Activated naive CD4-positive, alpha-beta T cell treated with anti-CD3 and anti-CD28 coated beads for 36 hours (primary cell): Measurements from ENCODE around the gene PPIA. TPM values are rescaled to one million over a fixed set of nuclear protein-coding genes. Genes with fewer than 3 reads are reported as not detected.
A peak's percentile ranks its signal among the peaks of the same experiment; 100 is the strongest.
"Not testable (repeated sequence)": the region's sequence is repeated elsewhere in the genome, so short reads cannot be mapped to it uniquely, and the experiment has no call there.

Experiments used
- CTCF ChIA-PET: fragments of 350-600 bp; sonication (Branson Sonifier 250); formaldehyde crosslinking; loops from one replicate; lab custom pipeline; 2021; ENCODE audit warnings: antibody characterized with exemption; lab: Charles Lee
- DNase-seq: peaks from one replicate; pipeline ENCODE4 v3.0.0-alpha.2; 2020
- H3K27ac Mint-ChIP-seq: one replicate; pipeline ENCODE4 v1.8.0; 2021; ENCODE audit warnings: mild to moderate bottlenecking, mixed read lengths
- H3K27me3 Mint-ChIP-seq: one replicate; pipeline ENCODE4 v1.8.0; 2021; ENCODE audit warnings: low read depth, mixed read lengths
- H3K36me3 Mint-ChIP-seq: one replicate; pipeline ENCODE4 v1.8.0; 2021; ENCODE audit warnings: low read depth, mixed read lengths
- H3K4me1 Mint-ChIP-seq: one replicate; pipeline ENCODE4 v1.8.0; 2021; ENCODE audit warnings: low read depth, mixed read lengths
- H3K4me3 Mint-ChIP-seq: one replicate; pipeline ENCODE4 v1.8.0; 2021; ENCODE audit warnings: mild to moderate bottlenecking, moderate library complexity, mixed read lengths
- H3K9me3 Mint-ChIP-seq: one replicate; pipeline ENCODE4 v1.8.0; 2021; ENCODE audit warnings: mixed read lengths
- intact Hi-C: fragments of 100-400 bp; cut with micrococcal nuclease; formaldehyde crosslinking; loops from one replicate; pipeline ENCODE4 v1.15.1; 2023
- total RNA-seq, 2 experiments: library from RNA; stranded (reverse); gene quantifications; one replicate each; pipeline ENCODE4 v1.2.3, GENCODE V29; 2021

The PPIA gene
- total RNA-seq, 2 experiments from 2014 or later, result 3,406 to 3,423 TPM

GRCh38 chr7:44819292-44819691 is 22.8 kb downstream of the PPIA start:
- no peak overlapping the region for H3K27ac Mint-ChIP-seq
- no peak overlapping the region for H3K4me3 Mint-ChIP-seq
- no peaks in the 10 kb centered on the region for H3K9me3 Mint-ChIP-seq
- no peak for DNase-seq
- no peaks in the 10 kb centered on the region for H3K27me3 Mint-ChIP-seq
- CTCF ChIA-PET, result interaction anchor here (0.6 to 1.3 kb wide), 3 partner anchors 26 to 267 kb away, joined by 3 to 4 read pairs (median 4); no protein-coding TSS in a partner anchor
- no peaks in the 10 kb centered on the region for H3K36me3 Mint-ChIP-seq
- intact Hi-C loops, result no loop called here
- peaks cover under 1% of the 10 kb centered on the region for H3K4me1 Mint-ChIP-seq

GRCh38 chr7:44823255-44823781 is 26.8 kb downstream of the PPIA start:
- DNase-seq, result no peak
- peaks cover 12% of the 10 kb centered on the region for H3K4me1 Mint-ChIP-seq
- no peak overlapping the region for H3K4me3 Mint-ChIP-seq
- H3K27me3 Mint-ChIP-seq, result no peaks in the 10 kb centered on the region
- peaks cover 10% of the 10 kb centered on the region for H3K36me3 Mint-ChIP-seq
- H3K27ac Mint-ChIP-seq, result no peak overlapping the region
- CTCF ChIA-PET, result interaction anchor here (0.6 to 2.6 kb wide), 4 partner anchors 24 to 95 kb away, joined by 3 to 12 read pairs (median 5); partner anchors contain the start of gene H2AZ2
- H3K9me3 Mint-ChIP-seq, result no peaks in the 10 kb centered on the region
- intact Hi-C loops, result no loop called here

GRCh38 chr7:44824894-44825526 is 28.5 kb downstream of the PPIA start:
- intact Hi-C loops, result no loop called here
- no peaks in the 10 kb centered on the region for H3K27me3 Mint-ChIP-seq
- no peak for DNase-seq

GRCh38 chr7:44827567-44827966 is 31.1 kb downstream of the PPIA start:
- no peak for DNase-seq
- Mint-ChIP-seq H3K4me3 (no peak overlapping the region), H3K36me3 (peaks cover 27% of the 10 kb centered on the region), H3K27me3 (no peaks in the 10 kb centered on the region), H3K4me1 (peaks cover 12% of the 10 kb centered on the region), H3K27ac (no peak overlapping the region), H3K9me3 (no peaks in the 10 kb centered on the region)
- intact Hi-C loops, result no loop called here
- CTCF ChIA-PET, result interaction anchor here (0.7 kb wide), 1 partner anchor 126 kb away, joined by 3 read pairs; no protein-coding TSS in a partner anchor

More at GRCh38 chr7:44824894-44825526, 28.5 kb downstream of the PPIA start:
- CTCF ChIA-PET, result interaction anchor here (2.6 kb wide), 1 partner anchor 23 kb away, joined by 12 read pairs; the partner anchor contains the start of gene H2AZ2
- Mint-ChIP-seq H3K4me3 (no peak overlapping the region), H3K36me3 (peaks cover 16% of the 10 kb centered on the region), H3K9me3 (no peaks in the 10 kb centered on the region), H3K4me1 (peaks cover 12% of the 10 kb centered on the region), H3K27ac (peak overlapping the region; percentile 20)

- no peak overlapping the region for H3K27ac Mint-ChIP-seq
- no peak overlapping the region for H3K4me3 Mint-ChIP-seq
- intact Hi-C loops, result no loop called here
- H3K36me3 Mint-ChIP-seq, result peaks cover 51% of the 10 kb centered on the region
- H3K9me3 Mint-ChIP-seq, result no peaks in the 10 kb centered on the region
- no peak for DNase-seq
- H3K4me1 Mint-ChIP-seq, result peaks cover 20% of the 10 kb centered on the region
- no peaks in the 10 kb centered on the region for H3K27me3 Mint-ChIP-seq
- CTCF ChIA-PET, result interaction anchor here (1.5 kb wide), 1 partner anchor 298 kb away, joined by 3 read pairs; no protein-coding TSS in a partner anchor
These were observed 42.3 kb downstream of the PPIA start for GRCh38 chr7:44838751-44839150.

- Mint-ChIP-seq H3K36me3 (peaks cover 41% of the 10 kb centered on the region), H3K4me1 (peaks cover 39% of the 10 kb centered on the region)
- intact Hi-C loops, H3K27ac Mint-ChIP-seq, H3K27me3 Mint-ChIP-seq, H3K4me3 Mint-ChIP-seq, CTCF ChIA-PET, H3K9me3 Mint-ChIP-seq, DNase-seq: not testable (repeated sequence)
These were observed 46.2 kb downstream of the PPIA start for GRCh38 chr7:44842675-44843074.

- DNase-seq, H3K4me3 Mint-ChIP-seq, H3K27ac Mint-ChIP-seq, H3K9me3 Mint-ChIP-seq, intact Hi-C loops, H3K27me3 Mint-ChIP-seq: not testable (repeated sequence)
- peaks cover 39% of the 10 kb centered on the region for H3K4me1 Mint-ChIP-seq
- peaks cover 42% of the 10 kb centered on the region for H3K36me3 Mint-ChIP-seq
- CTCF ChIA-PET, result interaction anchor here (0.6 to 3.7 kb wide), 7 partner anchors 8 to 346 kb away, joined by 3 to 18 read pairs (median 4); no protein-coding TSS in a partner anchor
These were observed 47.0 kb downstream of the PPIA start for GRCh38 chr7:44843440-44843839.

GRCh38 chr7:44845451-44845850 is 49.0 kb downstream of the PPIA start:
- Mint-ChIP-seq H3K9me3 (no peaks in the 10 kb centered on the region), H3K27me3 (no peaks in the 10 kb centered on the region), H3K4me3 (peak overlapping the region; percentile 36), H3K27ac (no peak overlapping the region), H3K36me3 (peaks cover 45% of the 10 kb centered on the region), H3K4me1 (peaks cover 51% of the 10 kb centered on the region)
- DNase-seq, result no peak
- CTCF ChIA-PET, result interaction anchor here (0.6 to 3.7 kb wide), 10 partner anchors 9 to 358 kb away, joined by 3 to 18 read pairs (median 4); partner anchors contain the start of gene TMED4
- intact Hi-C loops, result loop anchor here (5.0 kb wide), 3 partner anchors 603 to 918 kb away; partner anchors contain the start of gene UBE2D4

- Mint-ChIP-seq H3K27ac (peak overlapping the region; percentile 95), H3K4me3 (peak overlapping the region; percentile 92), H3K36me3 (peaks cover 38% of the 10 kb centered on the region), H3K4me1 (peaks cover 48% of the 10 kb centered on the region)
- H3K9me3 Mint-ChIP-seq, H3K27me3 Mint-ChIP-seq: not testable (repeated sequence)
- CTCF ChIA-PET, result interaction anchor here (0.6 to 3.7 kb wide), 14 partner anchors 10 to 390 kb away, joined by 3 to 18 read pairs (median 4); partner anchors contain the start of gene TMED4
- intact Hi-C loops, result loop anchor here (2.0 to 5.0 kb wide), 4 partner anchors 386 to 919 kb away; partner anchors contain the start of gene UBE2D4
- peak; percentile 26 for DNase-seq
These were observed 49.9 kb downstream of the PPIA start for GRCh38 chr7:44846390-44846789.

GRCh38 chr7:44846816-44847508 is 50.5 kb downstream of the PPIA start:
- intact Hi-C loops, result loop anchor here (1.0 to 5.0 kb wide), 6 partner anchors 209 to 920 kb away; partner anchors contain the start of gene UBE2D4
- CTCF ChIA-PET, result interaction anchor here (0.6 to 3.7 kb wide), 16 partner anchors 10 to 390 kb away, joined by 3 to 18 read pairs (median 4); partner anchors contain the start of gene TMED4
- peaks cover 44% of the 10 kb centered on the region for H3K4me1 Mint-ChIP-seq
- H3K27me3 Mint-ChIP-seq, result no peaks in the 10 kb centered on the region
- DNase-seq, result no peak
- H3K36me3 Mint-ChIP-seq, result peaks cover 35% of the 10 kb centered on the region
- H3K27ac Mint-ChIP-seq, result peak overlapping the region; percentile 95
- H3K9me3 Mint-ChIP-seq, result no peaks in the 10 kb centered on the region
- H3K4me3 Mint-ChIP-seq, result peak overlapping the region; percentile 92

GRCh38 chr7:44847509-44847919 is 51.0 kb downstream of the PPIA start:
- Mint-ChIP-seq H3K9me3 (no peaks in the 10 kb centered on the region), H3K4me1 (peaks cover 41% of the 10 kb centered on the region), H3K4me3 (peak overlapping the region; percentile 92), H3K36me3 (peaks cover 29% of the 10 kb centered on the region), H3K27me3 (no peaks in the 10 kb centered on the region), H3K27ac (peak overlapping the region; percentile 95)
- DNase-seq, result peak; percentile 92
- intact Hi-C loops, result loop anchor here (1.0 to 5.0 kb wide), 6 partner anchors 209 to 920 kb away; partner anchors contain the start of gene UBE2D4
- CTCF ChIA-PET, result interaction anchor here (0.7 to 2.9 kb wide), 6 partner anchors 9 to 75 kb away, joined by 3 to 13 read pairs (median 8); no protein-coding TSS in a partner anchor
